ENCODE data around the gene RUNX1. TPM values are rescaled to one million over a fixed set of nuclear protein-coding genes. Genes with fewer than 3 reads are reported as not detected.

RUNX1 gene
- total and polyA plus RNA-seq, 2 of the 13 experiments (the other 11 are each of a cell fraction or from before 2014, with no cell fraction given) = 5.4 to 6.4 TPM

- Histone ChIP-seq H3K79me2 (ENCODE audit: insufficient read depth, low read length) (no peaks in the 10 kb centered on the region), H3K9me3 (ENCODE audit: low read length) (no peaks in the 10 kb centered on the region), H3K27ac (ENCODE audit: extremely low read length, insufficient read depth, low read length) (no peak overlapping the region), H3K4me3 (replicated peaks in 1 of 3; ENCODE audit: insufficient read depth in 1 of 3, low read depth in 2 of 3, low read length in 3 of 3) (no peak overlapping the region), H4K20me1 (ENCODE audit: insufficient read depth, low read length) (no peaks in the 10 kb centered on the region), H2AFZ (ENCODE audit: low read length) (no peak overlapping the region), H3K4me1 (ENCODE audit: insufficient read depth, low read length) (peaks cover 75% of the 10 kb centered on the region), H3K36me3 (replicated peaks in 1 of 2; ENCODE audit: control insufficient read depth in 1 of 2, insufficient read depth in 2 of 2, low read length in 2 of 2) (peaks cover 8 to 23% of the 10 kb centered on the region in 2 experiments; a peak in 3 of 5 replicates), H3K27me3 (ENCODE audit: control insufficient read depth in 1 of 2, insufficient read depth in 2 of 2, low read length in 2 of 2) (no peaks in the 10 kb centered on the region), H3K9ac (ENCODE audit: insufficient read depth, low read depth, low read length) (no peak overlapping the region), H3K4me2 (ENCODE audit: low read depth, low read length) (no peak overlapping the region)
- in situ Hi-C loops (cut with HindIII; ENCODE audit: extremely low pct_ligation_motif_present, low pct_unique_long_range_greater_than_20kb) = no loop called here
- ChIA-PET POLR2A (no interaction called here), CTCF (ENCODE audit: low intra/inter-chr PET ratio, low total read pairs) (no interaction called here)
- WGBS (ENCODE audit: low lambda C conversion rate) = 97% methylated on average over 6 of the region's 6 CpGs
- DNase-seq (ENCODE audit: low spot score) = no peak
- no peak for FAIRE-seq
- TF ChIP-seq, protein P1, sequence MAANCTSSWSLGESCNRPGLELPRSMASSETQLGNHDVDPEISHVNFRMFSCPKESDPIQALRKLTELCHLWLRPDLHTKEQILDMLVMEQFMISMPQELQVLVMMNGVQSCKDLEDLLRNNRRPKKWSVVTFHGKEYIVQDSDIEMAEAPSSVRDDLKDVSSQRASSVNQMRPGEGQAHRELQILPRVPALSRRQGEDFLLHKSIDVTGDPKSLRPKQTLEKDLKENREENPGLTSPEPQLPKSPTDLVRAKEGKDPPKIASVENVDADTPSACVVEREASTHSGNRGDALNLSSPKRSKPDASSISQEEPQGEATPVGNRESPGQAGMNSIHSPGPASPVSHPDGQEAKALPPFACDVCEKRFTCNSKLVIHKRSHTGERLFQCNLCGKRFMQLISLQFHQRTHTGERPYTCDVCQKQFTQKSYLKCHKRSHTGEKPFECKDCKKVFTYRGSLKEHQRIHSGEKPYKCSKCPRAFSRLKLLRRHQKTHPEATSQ (CRISPR knock-in tag; IDR thresholded peaks at IDR 0.05; ENCODE audit: borderline replicate concordance) = no peak
- TF ChIP-seq ZFP37 (CRISPR knock-in tag; IDR thresholded peaks at IDR 0.05; ENCODE audit: borderline replicate concordance) (no peak), THAP11 (CRISPR knock-in tag; IDR thresholded peaks at IDR 0.05) (no peak), HMGXB3 (CRISPR knock-in tag; IDR thresholded peaks at IDR 0.05; ENCODE audit: borderline replicate concordance) (no peak), AGO1 (IDR thresholded peaks at IDR 0.05; ENCODE audit: low read depth, low read length, poor library complexity, severe bottlenecking) (no peak), JUN (CRISPR knock-in tag; IDR thresholded peaks at IDR 0.05) (no peak), HNRNPLL (IDR thresholded peaks at IDR 0.05; ENCODE audit: low read depth, low read length, poor library complexity, severe bottlenecking) (no peak), ZNF883 (CRISPR knock-in tag; IDR thresholded peaks at IDR 0.05; ENCODE audit: not compliant biosample characterization) (no peak), ZNF451 (CRISPR knock-in tag; IDR thresholded peaks at IDR 0.05) (no peak), ZFP62 (CRISPR knock-in tag; IDR thresholded peaks at IDR 0.05) (no peak), ZUFSP (CRISPR knock-in tag; IDR thresholded peaks at IDR 0.05; ENCODE audit: borderline replicate concordance) (no peak), CCAR2 (optimal IDR thresholded peaks at IDR 0.05; ENCODE audit: low read depth, low read length) (no peak)
- TF ChIP-seq, protein P2, sequence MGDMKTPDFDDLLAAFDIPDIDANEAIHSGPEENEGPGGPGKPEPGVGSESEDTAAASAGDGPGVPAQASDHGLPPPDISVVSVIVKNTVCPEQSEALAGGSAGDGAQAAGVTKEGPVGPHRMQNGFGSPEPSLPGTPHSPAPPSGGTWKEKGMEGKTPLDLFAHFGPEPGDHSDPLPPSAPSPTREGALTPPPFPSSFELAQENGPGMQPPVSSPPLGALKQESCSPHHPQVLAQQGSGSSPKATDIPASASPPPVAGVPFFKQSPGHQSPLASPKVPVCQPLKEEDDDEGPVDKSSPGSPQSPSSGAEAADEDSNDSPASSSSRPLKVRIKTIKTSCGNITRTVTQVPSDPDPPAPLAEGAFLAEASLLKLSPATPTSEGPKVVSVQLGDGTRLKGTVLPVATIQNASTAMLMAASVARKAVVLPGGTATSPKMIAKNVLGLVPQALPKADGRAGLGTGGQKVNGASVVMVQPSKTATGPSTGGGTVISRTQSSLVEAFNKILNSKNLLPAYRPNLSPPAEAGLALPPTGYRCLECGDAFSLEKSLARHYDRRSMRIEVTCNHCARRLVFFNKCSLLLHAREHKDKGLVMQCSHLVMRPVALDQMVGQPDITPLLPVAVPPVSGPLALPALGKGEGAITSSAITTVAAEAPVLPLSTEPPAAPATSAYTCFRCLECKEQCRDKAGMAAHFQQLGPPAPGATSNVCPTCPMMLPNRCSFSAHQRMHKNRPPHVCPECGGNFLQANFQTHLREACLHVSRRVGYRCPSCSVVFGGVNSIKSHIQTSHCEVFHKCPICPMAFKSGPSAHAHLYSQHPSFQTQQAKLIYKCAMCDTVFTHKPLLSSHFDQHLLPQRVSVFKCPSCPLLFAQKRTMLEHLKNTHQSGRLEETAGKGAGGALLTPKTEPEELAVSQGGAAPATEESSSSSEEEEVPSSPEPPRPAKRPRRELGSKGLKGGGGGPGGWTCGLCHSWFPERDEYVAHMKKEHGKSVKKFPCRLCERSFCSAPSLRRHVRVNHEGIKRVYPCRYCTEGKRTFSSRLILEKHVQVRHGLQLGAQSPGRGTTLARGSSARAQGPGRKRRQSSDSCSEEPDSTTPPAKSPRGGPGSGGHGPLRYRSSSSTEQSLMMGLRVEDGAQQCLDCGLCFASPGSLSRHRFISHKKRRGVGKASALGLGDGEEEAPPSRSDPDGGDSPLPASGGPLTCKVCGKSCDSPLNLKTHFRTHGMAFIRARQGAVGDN (CRISPR knock-in tag; IDR thresholded peaks at IDR 0.05) = no peak
- no TSS peak for BruUV-seq (replicated peaks)
- intact Hi-C loops (cut with micrococcal nuclease; ENCODE audit: unreplicated experiment) = no loop called here
- no peak for ATAC-seq
These were observed 234.6 kb downstream of the RUNX1 start for GRCh38 chr21:34814529-34814951.

Measured in HepG2 (cell line).